Erythroblast (primary cell): ENCODE results near the gene SH2D7.

Experiments used
- DNase-seq, 2 experiments: peaks; one replicate each; lab custom pipeline; 2025; lab: John Stamatoyannopoulos, UW
- GATA1 ChIP-seq: IDR thresholded peaks from 2 replicates; pipeline ENCODE4 v1.6.1; 2011; ENCODE audit warnings: low read depth, mild to moderate bottlenecking, control low read depth, low read length, moderate library complexity
- POLR2A ChIP-seq: IDR thresholded peaks from 2 replicates; pipeline ENCODE4 v1.6.1; 2011; ENCODE audit warnings: mild to moderate bottlenecking, low read length

Gene SH2D7

DNA sequence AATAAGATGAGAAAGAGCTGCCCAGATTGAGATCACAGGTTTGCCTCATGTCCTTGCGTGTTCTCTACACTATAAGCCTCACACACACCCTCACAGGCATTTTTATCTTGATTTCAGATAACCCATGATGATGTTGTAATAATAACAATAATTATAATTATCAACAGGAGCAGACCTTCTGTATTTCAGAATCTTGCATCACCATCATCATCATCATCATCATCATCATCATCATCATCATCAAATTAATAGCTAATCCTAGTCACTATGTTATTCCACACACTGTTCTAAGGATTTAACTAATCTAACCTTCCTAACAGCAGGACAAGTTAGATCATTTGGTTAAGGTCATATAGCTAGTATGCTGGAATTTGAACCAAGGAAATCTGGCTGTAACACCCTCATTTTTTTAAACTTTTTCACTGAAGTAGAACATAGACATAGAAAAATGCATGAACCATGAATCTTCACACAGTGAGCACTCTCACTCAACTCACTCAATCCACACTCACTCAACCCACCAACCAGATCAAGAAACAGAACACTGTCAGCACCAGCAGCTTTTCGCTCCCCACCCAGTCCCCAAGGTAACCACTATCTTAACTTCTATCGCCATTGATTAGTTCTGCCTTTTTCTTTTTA, 1.8 kb upstream of the SH2D7 start:
- DNase-seq = no peak
- no peak for TF ChIP-seq POLR2A
- TF ChIP-seq GATA1 = no peak

DNA sequence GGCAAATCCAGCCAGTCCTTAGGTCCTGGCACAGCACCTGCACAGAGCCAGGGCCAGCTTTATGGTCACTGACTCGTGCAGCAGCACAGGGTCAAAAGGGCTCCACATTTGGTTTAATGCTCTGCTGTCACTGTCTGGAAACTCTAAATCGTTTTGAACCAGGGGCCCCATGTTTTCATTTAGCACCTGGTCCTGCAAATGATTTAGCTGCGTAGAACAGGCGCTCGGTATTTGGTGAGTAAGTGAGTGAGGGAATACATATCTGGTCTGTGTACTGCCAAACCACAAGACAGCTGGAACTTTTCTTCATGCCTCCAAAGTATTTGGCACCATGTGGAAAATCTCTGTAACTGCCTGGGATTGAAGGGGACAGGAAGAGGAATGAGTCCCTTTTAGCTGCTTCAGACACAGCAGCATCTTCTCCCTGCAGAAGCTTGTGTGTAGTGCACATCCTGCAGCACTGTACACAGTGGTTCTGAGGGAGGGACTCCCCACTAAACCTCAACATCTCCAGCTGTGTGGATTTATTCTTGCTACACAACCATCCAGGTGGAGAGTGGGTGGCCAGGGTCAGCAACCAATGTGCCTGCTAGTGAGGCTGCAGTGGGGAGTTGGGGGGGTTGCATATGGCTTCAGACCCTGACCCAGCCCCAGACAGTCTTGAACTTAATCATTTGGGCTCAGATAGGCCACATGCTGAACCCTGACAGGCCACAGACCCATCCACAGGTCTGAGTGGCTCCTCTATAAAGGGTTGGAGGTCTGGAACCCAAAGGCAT, 1.1 kb downstream of the SH2D7 start:
- TF ChIP-seq GATA1 (no peak), POLR2A (no peak)
- no peak for DNase-seq

DNA sequence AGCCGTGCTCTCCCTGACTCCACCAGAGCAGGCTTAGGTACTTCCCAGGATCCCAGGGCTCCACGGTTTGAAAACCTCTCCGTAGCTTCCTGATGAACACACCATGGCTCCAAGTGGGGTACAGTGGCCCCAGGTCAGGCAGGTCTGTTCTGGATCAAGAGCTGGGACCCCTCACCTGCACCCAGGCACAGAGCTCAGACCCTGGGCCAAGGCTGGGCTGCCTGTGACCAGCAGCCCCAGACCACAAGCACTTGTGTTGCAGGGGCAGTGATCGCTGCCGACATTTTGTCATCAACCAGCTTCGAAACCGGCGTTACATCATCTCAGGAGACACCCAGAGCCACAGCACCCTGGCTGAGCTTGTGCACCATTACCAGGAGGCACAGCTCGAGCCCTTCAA, 5.3 kb downstream of the SH2D7 start:
- DNase-seq = no peak
- no peak for TF ChIP-seq POLR2A
- TF ChIP-seq GATA1 = no peak

DNA sequence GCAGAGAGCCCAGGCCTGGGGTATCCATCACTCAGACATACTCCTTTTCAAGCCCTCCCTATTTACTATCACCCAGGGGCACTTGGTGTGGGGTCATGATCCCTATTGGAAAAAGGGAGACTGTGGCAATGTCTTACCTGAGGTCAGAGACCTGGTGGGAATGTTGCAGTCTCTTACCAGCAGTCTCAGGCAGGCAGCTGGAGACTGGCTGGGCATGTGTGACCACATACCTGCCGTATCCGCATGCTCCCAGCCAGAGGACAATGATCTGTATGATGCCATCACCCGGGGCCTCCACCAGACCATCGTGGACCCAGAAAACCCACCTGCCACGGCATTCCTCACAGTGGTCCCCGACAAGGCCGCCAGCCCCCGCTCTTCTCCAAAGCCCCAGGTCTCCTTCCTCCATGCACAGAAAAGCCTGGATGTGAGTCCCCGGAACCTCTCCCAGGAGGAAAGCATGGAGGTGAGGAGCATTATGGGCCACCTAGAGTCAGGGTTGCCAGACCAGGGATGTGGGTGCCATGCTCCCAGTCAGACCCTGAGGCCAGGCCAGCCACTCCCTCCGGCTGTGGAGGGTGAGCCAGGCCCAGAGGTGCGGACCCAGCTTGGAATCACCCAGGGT, 5.9 kb downstream of the SH2D7 start:
- DNase-seq = no peak

DNA sequence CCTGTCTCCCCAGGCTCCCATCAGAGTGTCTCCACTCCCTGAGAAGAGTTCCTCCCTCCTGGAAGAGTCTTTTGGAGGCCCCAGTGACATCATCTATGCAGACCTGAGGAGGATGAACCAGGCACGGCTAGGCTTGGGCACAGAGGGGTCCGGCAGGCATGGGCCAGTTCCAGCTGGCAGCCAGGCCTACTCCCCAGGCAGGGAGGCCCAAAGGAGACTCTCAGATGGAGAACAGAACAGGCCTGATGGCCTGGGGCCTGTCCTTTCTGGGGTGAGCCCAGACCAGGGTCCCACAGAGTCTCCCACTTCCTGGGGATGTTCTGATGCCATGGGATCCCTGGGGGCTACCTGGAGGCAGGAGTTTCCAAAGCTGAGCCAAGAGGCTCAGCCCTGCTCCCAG, 8.5 kb downstream of the SH2D7 start:
- TF ChIP-seq POLR2A = no peak
- no peak for TF ChIP-seq GATA1
- DNase-seq = no peak

More for the DNA sequence above, 5.9 kb downstream of the SH2D7 start:
- TF ChIP-seq GATA1 = no peak
- no peak for TF ChIP-seq POLR2A

DNA sequence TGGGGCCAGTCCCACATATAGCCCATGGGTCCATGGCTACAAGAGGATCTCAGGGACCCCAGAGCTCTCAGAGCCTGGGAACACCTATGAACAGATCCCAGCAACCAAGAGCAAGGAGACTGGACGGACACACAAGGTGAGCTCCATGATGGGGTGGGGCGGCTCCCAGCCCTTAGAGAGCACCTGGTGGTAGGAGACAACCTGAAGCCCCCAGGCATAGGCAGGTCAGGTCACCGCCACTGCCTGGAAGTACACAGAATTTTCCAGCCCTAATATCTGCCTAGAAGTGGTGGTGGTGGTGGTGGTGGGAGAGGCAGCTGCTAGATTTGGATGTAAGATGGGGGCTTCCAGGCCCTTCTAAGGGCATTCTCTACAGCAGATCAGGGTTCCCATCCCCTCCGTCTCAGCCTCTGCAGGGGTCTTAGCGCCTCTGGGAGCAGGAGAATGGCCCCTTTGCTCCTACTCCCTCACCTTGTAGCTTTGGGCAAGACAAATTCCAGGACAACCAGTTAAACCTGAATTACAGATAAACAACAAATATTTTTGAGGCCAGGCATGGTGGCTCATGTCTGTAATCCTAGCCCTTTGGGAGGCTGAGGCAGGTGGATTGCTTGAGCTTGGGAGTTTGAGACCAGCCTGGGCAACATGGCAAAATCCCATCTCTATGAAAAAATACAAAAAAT, 9.2 kb downstream of the SH2D7 start:
- DNase-seq = no peak
- TF ChIP-seq GATA1 (no peak), POLR2A (no peak)

DNA sequence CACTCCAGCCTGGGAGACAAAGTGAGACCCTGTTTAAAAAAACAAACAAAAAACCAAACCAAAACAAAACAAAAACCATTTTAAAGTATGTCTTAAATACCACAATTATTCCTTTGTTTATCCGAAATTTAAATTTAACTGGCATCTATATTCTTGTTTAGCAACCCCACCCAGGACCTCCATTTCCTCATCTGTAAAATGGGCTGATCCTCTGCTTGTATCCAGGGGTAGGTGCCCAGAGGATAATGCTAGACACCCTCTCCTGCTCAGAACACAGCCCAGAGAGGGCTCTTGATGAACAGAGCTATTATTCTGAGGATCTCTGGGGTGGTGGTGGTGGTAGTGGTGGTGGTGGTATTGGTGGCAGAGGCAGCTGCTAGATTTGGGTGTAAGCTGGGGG, 9.8 kb downstream of the SH2D7 start:
- TF ChIP-seq GATA1 (no peak), POLR2A (no peak)
- no peak for DNase-seq

DNA sequence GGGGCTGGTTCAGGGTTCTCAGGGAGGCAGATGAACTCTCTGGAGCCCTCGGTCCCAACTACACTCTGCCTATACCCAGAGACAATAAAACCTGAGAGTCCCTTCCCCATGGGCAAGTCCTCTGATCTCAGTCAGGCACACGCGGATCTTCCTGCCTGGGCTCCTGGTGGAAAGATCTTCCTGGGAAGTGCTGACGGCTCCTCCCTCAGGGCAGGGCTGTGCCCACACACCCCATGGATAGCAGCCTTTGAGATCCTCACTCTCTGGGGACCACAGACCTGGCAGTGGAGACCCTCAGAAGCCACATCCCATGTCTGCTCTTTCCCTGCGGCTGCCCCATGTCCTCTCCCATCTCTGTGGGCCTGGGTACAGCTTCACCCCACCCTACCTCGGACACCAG, 10.4 kb downstream of the SH2D7 start:
- TF ChIP-seq POLR2A (no peak), GATA1 (no peak)
- DNase-seq = no peak

DNA sequence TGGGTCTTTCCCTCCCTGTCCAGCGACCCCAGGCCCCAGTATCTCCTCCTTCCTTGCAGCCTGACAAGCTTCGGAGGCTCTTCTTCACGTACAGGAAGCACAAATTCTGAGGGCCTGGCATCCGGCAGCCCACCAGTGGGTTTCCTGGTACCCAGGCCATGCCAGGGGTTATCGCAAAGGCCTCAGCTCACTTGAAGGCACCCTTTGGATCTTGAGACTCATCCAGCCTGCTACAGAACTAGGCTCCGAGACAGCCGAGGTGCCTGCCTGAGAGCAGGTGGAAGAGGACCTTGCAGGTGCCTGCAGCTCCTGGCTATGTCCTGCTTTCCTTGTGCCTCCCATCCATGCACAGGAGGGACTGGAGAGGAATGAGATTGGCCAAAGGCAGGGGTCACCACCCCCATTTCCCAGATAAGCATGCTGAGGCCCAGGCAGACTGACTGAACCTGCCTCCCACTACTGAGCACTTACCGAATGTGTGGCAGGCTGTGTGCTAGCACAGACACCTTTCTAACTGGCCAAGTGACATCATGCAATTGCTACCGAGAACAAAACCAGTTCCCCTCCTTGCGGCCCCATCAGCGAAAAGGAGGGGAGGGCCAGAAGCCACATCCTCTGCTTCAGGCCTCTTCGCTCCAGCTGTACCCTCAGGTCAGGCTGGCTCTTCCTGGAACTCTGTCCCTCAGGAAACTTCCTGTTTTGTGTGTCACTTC, 11.2 kb downstream of the SH2D7 start:
- TF ChIP-seq GATA1 (no peak), POLR2A (no peak)
- DNase-seq = no peak

DNA sequence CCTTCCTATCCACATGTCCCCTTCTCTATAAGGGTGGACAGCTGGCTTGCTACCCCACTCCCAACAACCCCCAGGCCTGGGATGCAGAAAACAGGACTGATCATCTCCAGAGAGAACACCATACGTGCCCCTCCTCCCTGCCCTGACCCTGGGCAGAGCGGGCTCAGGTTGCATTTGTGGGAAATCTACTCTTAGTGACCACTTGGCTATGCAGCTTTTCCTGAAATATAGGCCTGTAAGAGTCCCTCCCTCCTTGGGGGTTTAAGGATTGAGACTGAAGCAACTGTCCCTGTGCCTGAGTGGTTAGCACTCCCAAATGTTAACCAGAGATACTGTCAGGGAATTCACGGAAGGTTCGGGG, 11.7 kb downstream of the SH2D7 start:
- DNase-seq = no peak
- TF ChIP-seq POLR2A = no peak
- no peak for TF ChIP-seq GATA1

DNA sequence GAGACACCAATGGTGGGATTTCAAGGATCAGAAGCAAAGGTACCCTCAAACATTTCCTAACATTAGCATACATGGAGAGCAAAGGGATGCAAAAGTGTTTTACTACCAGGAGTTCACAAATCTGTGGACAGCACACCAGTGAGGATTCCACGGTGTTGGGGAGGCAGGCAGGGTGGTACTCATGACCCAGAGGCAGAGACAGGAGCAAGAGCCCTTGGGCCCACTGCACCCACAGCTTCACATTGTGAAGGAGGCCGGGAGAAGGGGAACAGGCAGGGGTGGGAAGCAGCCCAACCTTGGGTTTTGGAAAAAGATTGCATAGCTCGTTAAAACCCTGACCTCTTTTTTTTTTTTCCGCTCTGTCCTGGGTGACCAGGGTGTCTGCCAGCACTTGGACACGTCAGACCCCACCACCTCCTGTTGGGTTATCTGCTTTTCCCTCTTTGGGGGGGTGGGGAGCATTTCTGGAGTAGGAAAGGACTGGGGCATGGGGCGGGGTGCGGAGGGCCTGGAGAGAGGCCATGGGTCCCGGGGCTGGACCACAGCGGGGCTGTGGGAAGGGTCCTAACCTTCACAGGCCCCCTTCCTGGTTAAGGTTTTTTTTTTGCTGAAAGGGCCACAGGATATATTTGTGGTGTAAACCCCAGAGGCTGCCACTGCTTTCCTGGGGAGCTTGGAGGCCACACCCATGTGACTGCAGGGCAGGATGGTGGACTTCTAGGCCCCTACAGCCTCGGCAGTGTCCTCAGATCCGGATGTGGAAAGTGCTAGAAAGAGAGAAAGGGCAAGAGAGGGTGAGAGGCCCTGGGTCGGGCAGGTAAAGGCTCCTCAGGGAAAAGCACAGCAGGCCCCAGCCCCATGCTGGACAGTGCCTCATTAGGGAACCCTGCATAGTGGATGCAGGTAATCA, 12.5 kb downstream of the SH2D7 start:
- no peak for DNase-seq
- TF ChIP-seq POLR2A = no peak
- no peak for TF ChIP-seq GATA1

DNA sequence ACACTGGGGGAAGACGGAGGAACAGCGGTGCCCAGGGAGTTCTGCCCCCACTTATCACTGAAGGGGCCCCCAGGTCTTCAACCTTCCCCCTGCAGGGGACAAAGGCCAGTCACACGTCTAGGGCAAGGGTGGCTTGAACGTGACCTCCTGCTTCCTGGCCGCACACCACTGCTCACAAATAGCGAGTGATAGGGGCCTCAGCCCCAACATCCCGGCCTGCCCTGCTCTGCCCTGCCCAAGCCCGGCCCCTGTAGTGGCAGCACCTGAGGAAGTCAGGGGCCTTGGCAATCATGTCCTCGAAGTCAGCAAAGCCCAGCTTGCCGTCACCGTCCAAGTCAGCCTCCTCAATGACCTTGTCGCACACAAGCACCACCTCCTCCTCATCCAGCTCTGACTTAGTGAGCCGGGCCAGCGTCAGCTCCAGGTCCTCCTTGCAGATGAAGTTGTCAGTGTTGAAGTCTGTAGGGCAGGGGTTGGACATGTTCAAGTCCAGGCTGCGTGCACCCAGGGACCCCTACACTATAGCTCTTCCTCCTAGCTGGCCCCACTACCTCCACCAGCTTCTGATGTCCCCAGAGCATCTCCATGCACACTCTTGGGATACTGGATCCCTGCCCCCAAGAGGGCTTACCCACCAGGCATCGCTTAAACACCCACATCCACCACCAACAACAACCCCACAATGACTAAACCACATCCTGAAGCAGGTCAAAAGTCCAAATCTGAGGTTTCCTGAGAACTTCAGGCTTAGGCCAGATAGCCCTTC, 13.3 kb downstream of the SH2D7 start:
- TF ChIP-seq POLR2A (no peak), GATA1 (no peak)
- DNase-seq = no peak

DNA sequence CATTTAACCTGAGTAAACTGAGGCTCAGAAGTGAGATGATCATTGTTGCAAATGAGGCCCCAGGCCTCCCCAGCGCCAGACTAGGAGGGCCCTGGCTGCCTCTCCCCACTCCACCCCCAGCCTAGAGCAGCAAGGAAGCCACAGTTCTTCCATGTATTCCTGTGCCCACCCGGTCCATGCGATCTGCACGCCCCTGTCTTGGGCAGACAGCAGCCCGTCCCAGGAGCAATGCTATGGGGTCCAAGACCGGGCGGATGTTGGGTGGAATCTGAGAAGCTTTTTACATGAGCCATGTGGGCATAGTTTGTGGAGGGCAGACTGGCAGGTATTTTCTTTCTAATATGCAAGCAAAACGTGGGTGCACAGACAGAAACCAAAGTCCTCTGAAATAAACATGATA, 15.1 kb downstream of the SH2D7 start:
- no peak for DNase-seq
- TF ChIP-seq GATA1 = no peak
- no peak for TF ChIP-seq POLR2A
